Measurements from ENCODE around the gene CCDC107.

- no peak for TF ChIP-seq CTCF (IDR thresholded peaks at IDR 0.05; ENCODE audit: low read length)
- TF ChIP-seq EZH2 (IDR thresholded peaks at IDR 0.05; ENCODE audit: borderline replicate concordance, low read length), result no peak
Observed at GRCh38 chr9:35710818-35711500, 52.9 kb downstream of the CCDC107 start.

Data from OCI-LY1 (cell line).